ENCODE measurements around the gene MKRN2OS.
"Not testable (repeated sequence)": the region's sequence is repeated elsewhere in the genome, so short reads cannot be mapped to it uniquely, and the experiment has no call there.

Gene MKRN2OS

GRCh38 chr3:12566976-12567375 is 21.7 kb upstream of the MKRN2OS start:
- DNase-seq (ENCODE audit: extremely low spot score, insufficient read length, low read depth) (no peak), FAIRE-seq (no peak)

GRCh38 chr3:12562451-12562850 is 17.2 kb upstream of the MKRN2OS start:
- no peak for FAIRE-seq
- no peak for DNase-seq (ENCODE audit: extremely low spot score, insufficient read length, low read depth)

- FAIRE-seq (no peak), DNase-seq (ENCODE audit: extremely low spot score, insufficient read length, low read depth) (no peak)
Observed at GRCh38 chr3:12561397-12561796, 16.1 kb upstream of the MKRN2OS start.

- DNase-seq (ENCODE audit: extremely low spot score, insufficient read length, low read depth), result no peak
- FAIRE-seq, result no peak
Observed at GRCh38 chr3:12560505-12561190, 15.3 kb upstream of the MKRN2OS start.

GRCh38 chr3:12559520-12559919 is 14.2 kb upstream of the MKRN2OS start:
- DNase-seq (ENCODE audit: extremely low spot score, insufficient read length, low read depth) (no peak), FAIRE-seq (no peak)

GRCh38 chr3:12558706-12559105 is 13.4 kb upstream of the MKRN2OS start:
- DNase-seq (ENCODE audit: extremely low spot score, insufficient read length, low read depth) (no peak), FAIRE-seq (no peak)

GRCh38 chr3:12557473-12558100 is 12.3 kb upstream of the MKRN2OS start:
- DNase-seq (ENCODE audit: extremely low spot score, insufficient read length, low read depth) (no peak), FAIRE-seq (no peak)

GRCh38 chr3:12556690-12557472 is 11.6 kb upstream of the MKRN2OS start, which contains the start of gene MKRN2:
TSS of gene MKRN2 (plus strand) at chr3:12557087. CDS start at chr3:12557151, 64 bp downstream.
- peak; percentile 75 for DNase-seq (ENCODE audit: extremely low spot score, insufficient read length, low read depth)
- FAIRE-seq, result peak; percentile 89

GRCh38 chr3:12556314-12556689 is 11.0 kb upstream of the MKRN2OS start:
- FAIRE-seq (no peak), DNase-seq (ENCODE audit: extremely low spot score, insufficient read length, low read depth) (no peak)

GRCh38 chr3:12553921-12554391 is 8.7 kb upstream of the MKRN2OS start:
- DNase-seq (ENCODE audit: extremely low spot score, insufficient read length, low read depth) (no peak), FAIRE-seq (no peak)

- no peak for DNase-seq (ENCODE audit: extremely low spot score, insufficient read length, low read depth)
Observed at GRCh38 chr3:12549971-12550760, 4.9 kb upstream of the MKRN2OS start.

GRCh38 chr3:12544652-12545472 is 437 bp downstream of the MKRN2OS start:
- DNase-seq (ENCODE audit: extremely low spot score, insufficient read length, low read depth), result no peak
- no peak for FAIRE-seq

More at GRCh38 chr3:12549971-12550760, 4.9 kb upstream of the MKRN2OS start:
- FAIRE-seq, result no peak

GRCh38 chr3:12543497-12543896 is 1.8 kb downstream of the MKRN2OS start:
- not testable (repeated sequence) for FAIRE-seq; DNase-seq (ENCODE audit: extremely low spot score, insufficient read length, low read depth)

GRCh38 chr3:12541625-12542024 is 3.7 kb downstream of the MKRN2OS start:
- no peak for FAIRE-seq

GRCh38 chr3:12536423-12536822 is 8.9 kb downstream of the MKRN2OS start:
- FAIRE-seq (no peak), DNase-seq (ENCODE audit: extremely low spot score, insufficient read length, low read depth) (no peak)

More at GRCh38 chr3:12541625-12542024, 3.7 kb downstream of the MKRN2OS start:
- DNase-seq (ENCODE audit: extremely low spot score, insufficient read length, low read depth), result no peak

GRCh38 chr3:12532182-12532581 is 13.1 kb downstream of the MKRN2OS start:
- DNase-seq (ENCODE audit: extremely low spot score, insufficient read length, low read depth), result no peak
- FAIRE-seq, result no peak

- no peak for FAIRE-seq
Observed at GRCh38 chr3:12527757-12528143, 17.5 kb downstream of the MKRN2OS start.

GRCh38 chr3:12522721-12523120 is 22.6 kb downstream of the MKRN2OS start:
- FAIRE-seq (no peak), DNase-seq (ENCODE audit: extremely low spot score, insufficient read length, low read depth) (no peak)

More at GRCh38 chr3:12527757-12528143, 17.5 kb downstream of the MKRN2OS start:
- DNase-seq (ENCODE audit: extremely low spot score, insufficient read length, low read depth), result no peak

GRCh38 chr3:12521010-12521409 is 24.3 kb downstream of the MKRN2OS start:
- DNase-seq (ENCODE audit: extremely low spot score, insufficient read length, low read depth), result no peak
- FAIRE-seq, result no peak

Data from GM18507 (cell line).